OCI-LY1 (cell line): ENCODE data around the gene MT4.

Experiments used
- H2AFZ ChIP-seq: fragments of 200-600 bp; sonication (generic), shearing (Covaris generic); 2 replicates; pipeline ENCODE4 v1.6.0; 2014; ENCODE audit warnings: antibody characterized with exemption, mild to moderate bottlenecking, low read length
- H3F3A ChIP-seq: fragments of 200-600 bp; sonication (generic), shearing (Covaris generic); 2 replicates; pipeline ENCODE4 v1.6.0; 2014; ENCODE audit warnings: mild to moderate bottlenecking, antibody characterized with exemption, low read length, moderate library complexity; ENCODE audit not compliant: insufficient read depth
- H3K27ac ChIP-seq: fragments of 200-600 bp; sonication (generic); 2 replicates; pipeline ENCODE4 v1.5.1; 2014; ENCODE audit warnings: low read length, mixed run types, mild to moderate bottlenecking, low read depth; ENCODE audit not compliant: poor library complexity, severe bottlenecking
- H3K27me3 ChIP-seq: fragments of 200-600 bp; sonication (generic); 2 replicates; pipeline ENCODE4 v1.6.0; 2014; ENCODE audit warnings: antibody characterized with exemption, mild to moderate bottlenecking, low read length, moderate library complexity; ENCODE audit not compliant: insufficient read depth
- H3K36me3 ChIP-seq: fragments of 200-600 bp; sonication (generic); 2 replicates; pipeline ENCODE4 v1.6.1; 2014; ENCODE audit warnings: mild to moderate bottlenecking, antibody characterized with exemption, low read length, moderate library complexity, mixed read lengths; ENCODE audit not compliant: insufficient read depth
- H3K4me1 ChIP-seq: fragments of 200-600 bp; sonication (generic); 2 replicates; pipeline ENCODE4 v1.5.1; 2014; ENCODE audit warnings: mild to moderate bottlenecking, low read length, moderate library complexity; ENCODE audit not compliant: insufficient read depth, severe bottlenecking
- H3K4me2 ChIP-seq: fragments of 200-600 bp; sonication (generic), shearing (Covaris generic); 2 replicates; pipeline ENCODE4 v1.6.1; 2014; ENCODE audit warnings: low read length
- H3K4me3 ChIP-seq: fragments of 200-600 bp; sonication (generic); 2 replicates; pipeline ENCODE4 v1.5.1; 2014; ENCODE audit warnings: low read length, low read depth, mild to moderate bottlenecking, mixed read lengths; ENCODE audit not compliant: poor library complexity, severe bottlenecking
- H3K79me2 ChIP-seq: fragments of 200-600 bp; shearing (Covaris generic); 2 replicates; pipeline ENCODE4 v1.6.1; 2016; ENCODE audit warnings: mixed run types, low read length, mixed read lengths; ENCODE audit not compliant: insufficient read depth
- H3K9ac ChIP-seq: fragments of 200-600 bp; sonication (generic), shearing (Covaris generic); 2 replicates; pipeline ENCODE4 v1.6.1; 2014; ENCODE audit warnings: mild to moderate bottlenecking, low read length, mixed read lengths
- H3K9me2 ChIP-seq: fragments of 200-600 bp; sonication (generic), shearing (Covaris generic); 2 replicates; pipeline ENCODE4 v1.6.1; 2014; ENCODE audit warnings: low read depth, mild to moderate bottlenecking, low read length, mixed read lengths
- H3K9me3 ChIP-seq: fragments of 200-600 bp; shearing (Covaris generic); 2 replicates; pipeline ENCODE4 v1.6.1; 2014; ENCODE audit warnings: low read length, mixed read lengths
- H4K20me1 ChIP-seq: fragments of 200-600 bp; sonication (generic), shearing (Covaris generic); 2 replicates; pipeline ENCODE4 v1.6.0; 2016; ENCODE audit warnings: mild to moderate bottlenecking, low read length; ENCODE audit not compliant: insufficient read depth
- EZH2 ChIP-seq: fragments of 200-600 bp; sonication (generic), shearing (Covaris generic); IDR thresholded peaks from 2 replicates; pipeline ENCODE4 v1.8.0; 2017; ENCODE audit warnings: borderline replicate concordance, mixed run types, mild to moderate bottlenecking, antibody characterized with exemption, low read length, moderate library complexity, mixed read lengths
- TF ChIP-seq, protein P1 (sequence below): fragments of 200-600 bp; sonication (generic), shearing (Covaris generic); IDR thresholded peaks from 2 replicates; pipeline ENCODE4 v1.5.1; 2017; ENCODE audit warnings: mild to moderate bottlenecking, antibody characterized with exemption, low read length, moderate library complexity, mixed read lengths

The MT4 gene

GRCh38 chr16:56610017-56610608, 45.2 kb downstream of the MT4 start:
- Histone ChIP-seq H4K20me1 (no peaks in the 10 kb centered on the region), H3K36me3 (no peaks in the 10 kb centered on the region), H3K4me3 (no peak overlapping the region), H3K9me2 (no peaks in the 10 kb centered on the region), H3K4me1 (peaks cover 28% of the 10 kb centered on the region), H2AFZ (no peak overlapping the region), H3K4me2 (peak overlapping the region; percentile 98), H3K79me2 (no peaks in the 10 kb centered on the region), H3K9me3 (no peaks in the 10 kb centered on the region), H3K27me3 (no peaks in the 10 kb centered on the region), H3F3A (no peaks in the 10 kb centered on the region), H3K9ac (no peak overlapping the region; the same call in 1 of the 2 replicates), H3K27ac (no peak overlapping the region)
- no peak for TF ChIP-seq EZH2
- TF ChIP-seq, protein P1, sequence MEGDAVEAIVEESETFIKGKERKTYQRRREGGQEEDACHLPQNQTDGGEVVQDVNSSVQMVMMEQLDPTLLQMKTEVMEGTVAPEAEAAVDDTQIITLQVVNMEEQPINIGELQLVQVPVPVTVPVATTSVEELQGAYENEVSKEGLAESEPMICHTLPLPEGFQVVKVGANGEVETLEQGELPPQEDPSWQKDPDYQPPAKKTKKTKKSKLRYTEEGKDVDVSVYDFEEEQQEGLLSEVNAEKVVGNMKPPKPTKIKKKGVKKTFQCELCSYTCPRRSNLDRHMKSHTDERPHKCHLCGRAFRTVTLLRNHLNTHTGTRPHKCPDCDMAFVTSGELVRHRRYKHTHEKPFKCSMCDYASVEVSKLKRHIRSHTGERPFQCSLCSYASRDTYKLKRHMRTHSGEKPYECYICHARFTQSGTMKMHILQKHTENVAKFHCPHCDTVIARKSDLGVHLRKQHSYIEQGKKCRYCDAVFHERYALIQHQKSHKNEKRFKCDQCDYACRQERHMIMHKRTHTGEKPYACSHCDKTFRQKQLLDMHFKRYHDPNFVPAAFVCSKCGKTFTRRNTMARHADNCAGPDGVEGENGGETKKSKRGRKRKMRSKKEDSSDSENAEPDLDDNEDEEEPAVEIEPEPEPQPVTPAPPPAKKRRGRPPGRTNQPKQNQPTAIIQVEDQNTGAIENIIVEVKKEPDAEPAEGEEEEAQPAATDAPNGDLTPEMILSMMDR, result peak; percentile 8; the same call in 1 of the 2 replicates

GRCh38 chr16:56610609-56611111, 45.8 kb downstream of the MT4 start:
- no peaks in the 10 kb centered on the region for H3K36me3 ChIP-seq
- H3F3A ChIP-seq, result no peaks in the 10 kb centered on the region
- TF ChIP-seq, protein P1, result no peak
- no peak for TF ChIP-seq EZH2
- no peak overlapping the region for H3K9ac ChIP-seq
- H3K27ac ChIP-seq, result no peak overlapping the region
- H3K9me3 ChIP-seq, result no peaks in the 10 kb centered on the region
- no peaks in the 10 kb centered on the region for H3K27me3 ChIP-seq
- H3K4me1 ChIP-seq, result peaks cover 28% of the 10 kb centered on the region
- no peaks in the 10 kb centered on the region for H3K9me2 ChIP-seq
- no peaks in the 10 kb centered on the region for H4K20me1 ChIP-seq
- no peaks in the 10 kb centered on the region for H3K79me2 ChIP-seq
- H3K4me3 ChIP-seq, result no peak overlapping the region
- H2AFZ ChIP-seq, result no peak overlapping the region
- H3K4me2 ChIP-seq, result no peak overlapping the region

DNA sequence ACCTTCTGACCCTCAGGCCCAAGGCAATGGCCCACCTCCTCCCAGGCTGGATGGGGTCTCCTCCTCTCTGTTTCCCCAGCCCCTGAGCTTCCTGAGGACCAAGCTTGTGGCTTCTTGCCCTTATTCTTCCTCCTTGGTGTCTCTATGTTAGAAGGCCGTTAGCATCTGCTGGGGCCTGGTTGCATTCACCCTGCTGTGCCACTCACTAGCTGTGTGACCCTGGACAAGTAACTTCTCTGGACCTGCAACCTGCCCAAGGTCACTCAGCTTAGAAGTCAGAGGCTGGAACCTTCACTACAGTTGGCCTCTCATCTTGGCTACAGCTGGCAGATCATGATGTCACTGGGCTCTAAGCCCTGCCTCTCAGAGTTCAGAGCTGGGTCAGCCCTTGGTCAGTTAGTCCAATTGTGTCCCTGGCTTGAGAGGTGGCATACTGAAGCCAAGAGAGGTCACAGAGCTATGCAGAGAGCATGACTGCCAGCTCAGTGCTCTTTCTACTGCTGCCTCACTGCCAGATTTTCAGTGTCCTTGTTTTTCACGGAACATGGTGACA, 46.5 kb downstream of the MT4 start:
- Histone ChIP-seq H3K79me2 (no peaks in the 10 kb centered on the region), H3K4me1 (peaks cover 28% of the 10 kb centered on the region), H3K9me3 (no peaks in the 10 kb centered on the region), H3K9me2 (no peaks in the 10 kb centered on the region), H3K4me3 (no peak overlapping the region), H3K27ac (no peak overlapping the region), H3K9ac (no peak overlapping the region), H3K27me3 (no peaks in the 10 kb centered on the region), H3K36me3 (no peaks in the 10 kb centered on the region), H2AFZ (no peak overlapping the region), H3K4me2 (no peak overlapping the region), H4K20me1 (no peaks in the 10 kb centered on the region), H3F3A (no peaks in the 10 kb centered on the region)
- no peak for TF ChIP-seq EZH2
- TF ChIP-seq, protein P1, result no peak
